ENCODE results near the gene GPR75.

Gene GPR75

GRCh38 chr2:53867773-53868172 lies 8.0 kb upstream of the GPR75 start:
- no peak overlapping the region for H3K27ac ChIP-seq
- TF ChIP-seq CTCF (conservative IDR thresholded peaks at IDR 0.05): no peak

GRCh38 chr2:53867169-53867568 lies 7.4 kb upstream of the GPR75 start:
- no peak for TF ChIP-seq CTCF (conservative IDR thresholded peaks at IDR 0.05)
- H3K27ac ChIP-seq: no peak overlapping the region

GRCh38 chr2:53865962-53866361 lies 6.2 kb upstream of the GPR75 start:
- no peak for TF ChIP-seq CTCF (conservative IDR thresholded peaks at IDR 0.05)
- no peak overlapping the region for H3K27ac ChIP-seq

GRCh38 chr2:53865264-53865663 lies 5.5 kb upstream of the GPR75 start:
- no peak overlapping the region for H3K27ac ChIP-seq
- TF ChIP-seq CTCF (conservative IDR thresholded peaks at IDR 0.05): no peak

GRCh38 chr2:53863538-53864227 lies 3.9 kb upstream of the GPR75 start:
- TF ChIP-seq CTCF (conservative IDR thresholded peaks at IDR 0.05): no peak
- no peak overlapping the region for H3K27ac ChIP-seq

- H3K27ac ChIP-seq: no peak overlapping the region
- TF ChIP-seq CTCF (conservative IDR thresholded peaks at IDR 0.05): no peak
These were observed 2.1 kb upstream of the GPR75 start for GRCh38 chr2:53861824-53862223.

- TF ChIP-seq CTCF (conservative IDR thresholded peaks at IDR 0.05): no peak
- no peak overlapping the region for H3K27ac ChIP-seq
These were observed 3.5 kb downstream of the GPR75 start for GRCh38 chr2:53856272-53856671.

Data from VCaP (cell line).